ENCODE results near the gene WNK2.

DNA sequence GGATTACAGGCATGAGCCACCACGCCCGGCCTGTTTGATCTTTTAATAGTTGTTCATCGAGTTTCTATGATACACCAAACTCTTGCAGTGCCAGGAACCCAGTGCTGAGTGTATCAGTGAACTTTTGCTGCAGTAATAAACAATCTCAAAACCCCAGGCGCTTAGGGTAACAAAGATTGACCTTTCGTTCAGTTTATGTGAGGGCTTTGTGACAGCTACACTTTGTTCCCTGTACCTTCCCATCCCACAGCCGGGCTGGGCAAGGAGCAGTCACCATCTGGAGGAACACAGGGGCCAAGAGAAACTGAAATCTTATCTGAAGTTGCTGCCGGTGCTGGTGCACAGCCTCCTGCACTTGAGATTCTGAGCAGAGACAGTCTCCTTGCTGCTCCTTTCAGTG, 17.2 kb upstream of the WNK2 start:
- TF ChIP-seq, protein P1, sequence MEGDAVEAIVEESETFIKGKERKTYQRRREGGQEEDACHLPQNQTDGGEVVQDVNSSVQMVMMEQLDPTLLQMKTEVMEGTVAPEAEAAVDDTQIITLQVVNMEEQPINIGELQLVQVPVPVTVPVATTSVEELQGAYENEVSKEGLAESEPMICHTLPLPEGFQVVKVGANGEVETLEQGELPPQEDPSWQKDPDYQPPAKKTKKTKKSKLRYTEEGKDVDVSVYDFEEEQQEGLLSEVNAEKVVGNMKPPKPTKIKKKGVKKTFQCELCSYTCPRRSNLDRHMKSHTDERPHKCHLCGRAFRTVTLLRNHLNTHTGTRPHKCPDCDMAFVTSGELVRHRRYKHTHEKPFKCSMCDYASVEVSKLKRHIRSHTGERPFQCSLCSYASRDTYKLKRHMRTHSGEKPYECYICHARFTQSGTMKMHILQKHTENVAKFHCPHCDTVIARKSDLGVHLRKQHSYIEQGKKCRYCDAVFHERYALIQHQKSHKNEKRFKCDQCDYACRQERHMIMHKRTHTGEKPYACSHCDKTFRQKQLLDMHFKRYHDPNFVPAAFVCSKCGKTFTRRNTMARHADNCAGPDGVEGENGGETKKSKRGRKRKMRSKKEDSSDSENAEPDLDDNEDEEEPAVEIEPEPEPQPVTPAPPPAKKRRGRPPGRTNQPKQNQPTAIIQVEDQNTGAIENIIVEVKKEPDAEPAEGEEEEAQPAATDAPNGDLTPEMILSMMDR (IDR thresholded peaks at IDR 0.05; ENCODE audit: low read depth, low read length) = no peak
- no peak for TF ChIP-seq EZH2phosphoT487 (IDR thresholded peaks at IDR 0.05; ENCODE audit: low read depth)

Measured in OCI-LY3 (cell line).